ENCODE data around the gene TAPT1.

Gene TAPT1

GRCh38 chr4:16122784-16123183 is 103.5 kb downstream of the TAPT1 start:
- DNase-seq (ENCODE audit: insufficient read length) (no peak), FAIRE-seq (no peak)
- TF ChIP-seq TAF1 (IDR thresholded peaks at IDR 0.05; ENCODE audit: borderline replicate concordance, low read depth, low read length) (no peak), POLR2AphosphoS5 (IDR thresholded peaks at IDR 0.05; ENCODE audit: low read depth, low read length) (no peak), POLR2A (IDR thresholded peaks at IDR 0.05; ENCODE audit: low read depth, low read length) (no peak)

GRCh38 chr4:16122308-16122711 is 104.0 kb downstream of the TAPT1 start:
- DNase-seq (ENCODE audit: insufficient read length) = no peak
- FAIRE-seq = no peak
- TF ChIP-seq POLR2A (IDR thresholded peaks at IDR 0.05; ENCODE audit: low read depth, low read length) (no peak), POLR2AphosphoS5 (IDR thresholded peaks at IDR 0.05; ENCODE audit: low read depth, low read length) (no peak), TAF1 (IDR thresholded peaks at IDR 0.05; ENCODE audit: borderline replicate concordance, low read depth, low read length) (no peak)

GRCh38 chr4:16120720-16121119 is 105.6 kb downstream of the TAPT1 start:
- FAIRE-seq (no peak), DNase-seq (ENCODE audit: insufficient read length) (no peak)
- TF ChIP-seq POLR2AphosphoS5 (IDR thresholded peaks at IDR 0.05; ENCODE audit: low read depth, low read length) (no peak), POLR2A (IDR thresholded peaks at IDR 0.05; ENCODE audit: low read depth, low read length) (no peak), TAF1 (IDR thresholded peaks at IDR 0.05; ENCODE audit: borderline replicate concordance, low read depth, low read length) (no peak)

GRCh38 chr4:16119981-16120380 is 106.3 kb downstream of the TAPT1 start:
- no peak for DNase-seq (ENCODE audit: insufficient read length)
- TF ChIP-seq TAF1 (IDR thresholded peaks at IDR 0.05; ENCODE audit: borderline replicate concordance, low read depth, low read length) = no peak
- no peak for TF ChIP-seq POLR2A (IDR thresholded peaks at IDR 0.05; ENCODE audit: low read depth, low read length)
- TF ChIP-seq POLR2AphosphoS5 (IDR thresholded peaks at IDR 0.05; ENCODE audit: low read depth, low read length) = no peak
- FAIRE-seq = no peak

- FAIRE-seq (no peak), DNase-seq (ENCODE audit: insufficient read length) (no peak)
- TF ChIP-seq POLR2A (IDR thresholded peaks at IDR 0.05; ENCODE audit: low read depth, low read length) (no peak), POLR2AphosphoS5 (IDR thresholded peaks at IDR 0.05; ENCODE audit: low read depth, low read length) (no peak), TAF1 (IDR thresholded peaks at IDR 0.05; ENCODE audit: borderline replicate concordance, low read depth, low read length) (no peak)
Measured at GRCh38 chr4:16118090-16118489, 108.2 kb downstream of the TAPT1 start.

GRCh38 chr4:16117164-16117563 is 109.1 kb downstream of the TAPT1 start:
- DNase-seq (ENCODE audit: insufficient read length) (no peak), FAIRE-seq (no peak)
- TF ChIP-seq POLR2AphosphoS5 (IDR thresholded peaks at IDR 0.05; ENCODE audit: low read depth, low read length) = no peak
- no peak for TF ChIP-seq POLR2A (IDR thresholded peaks at IDR 0.05; ENCODE audit: low read depth, low read length)
- no peak for TF ChIP-seq TAF1 (IDR thresholded peaks at IDR 0.05; ENCODE audit: borderline replicate concordance, low read depth, low read length)

GRCh38 chr4:16116493-16116990 is 109.7 kb downstream of the TAPT1 start:
- TF ChIP-seq TAF1 (IDR thresholded peaks at IDR 0.05; ENCODE audit: borderline replicate concordance, low read depth, low read length) = no peak
- TF ChIP-seq POLR2A (IDR thresholded peaks at IDR 0.05; ENCODE audit: low read depth, low read length) = no peak
- no peak for TF ChIP-seq POLR2AphosphoS5 (IDR thresholded peaks at IDR 0.05; ENCODE audit: low read depth, low read length)
- FAIRE-seq = no peak

GRCh38 chr4:16116019-16116418 is 110.3 kb downstream of the TAPT1 start:
- DNase-seq (ENCODE audit: insufficient read length) (no peak), FAIRE-seq (no peak)
- TF ChIP-seq POLR2AphosphoS5 (IDR thresholded peaks at IDR 0.05; ENCODE audit: low read depth, low read length) (no peak), POLR2A (IDR thresholded peaks at IDR 0.05; ENCODE audit: low read depth, low read length) (no peak)

More at GRCh38 chr4:16116493-16116990, 109.7 kb downstream of the TAPT1 start:
- DNase-seq (ENCODE audit: insufficient read length) = no peak

- no peak for DNase-seq (ENCODE audit: insufficient read length)
- TF ChIP-seq POLR2AphosphoS5 (IDR thresholded peaks at IDR 0.05; ENCODE audit: low read depth, low read length) (no peak), POLR2A (IDR thresholded peaks at IDR 0.05; ENCODE audit: low read depth, low read length) (no peak), TAF1 (IDR thresholded peaks at IDR 0.05; ENCODE audit: borderline replicate concordance, low read depth, low read length) (no peak)
- FAIRE-seq = no peak
Measured at GRCh38 chr4:16114546-16114945, 111.7 kb downstream of the TAPT1 start.

GRCh38 chr4:16113741-16114140 is 112.5 kb downstream of the TAPT1 start:
- TF ChIP-seq POLR2A (IDR thresholded peaks at IDR 0.05; ENCODE audit: low read depth, low read length) (no peak), POLR2AphosphoS5 (IDR thresholded peaks at IDR 0.05; ENCODE audit: low read depth, low read length) (no peak), TAF1 (IDR thresholded peaks at IDR 0.05; ENCODE audit: borderline replicate concordance, low read depth, low read length) (no peak)
- FAIRE-seq (no peak), DNase-seq (ENCODE audit: insufficient read length) (no peak)

- DNase-seq (ENCODE audit: insufficient read length) (no peak), FAIRE-seq (no peak)
- TF ChIP-seq TAF1 (IDR thresholded peaks at IDR 0.05; ENCODE audit: borderline replicate concordance, low read depth, low read length) = no peak
- TF ChIP-seq POLR2AphosphoS5 (IDR thresholded peaks at IDR 0.05; ENCODE audit: low read depth, low read length) = no peak
- no peak for TF ChIP-seq POLR2A (IDR thresholded peaks at IDR 0.05; ENCODE audit: low read depth, low read length)
Measured at GRCh38 chr4:16111533-16111932, 114.7 kb downstream of the TAPT1 start.

- FAIRE-seq (no peak), DNase-seq (ENCODE audit: insufficient read length) (no peak)
- TF ChIP-seq POLR2AphosphoS5 (IDR thresholded peaks at IDR 0.05; ENCODE audit: low read depth, low read length) = no peak
- no peak for TF ChIP-seq POLR2A (IDR thresholded peaks at IDR 0.05; ENCODE audit: low read depth, low read length)
- no peak for TF ChIP-seq TAF1 (IDR thresholded peaks at IDR 0.05; ENCODE audit: borderline replicate concordance, low read depth, low read length)
Measured at GRCh38 chr4:16110661-16111290, 115.5 kb downstream of the TAPT1 start.

All from GM12892 (cell line).